Lower lobe of right lung (tissue), 2 donors: ENCODE data around the gene KCNN2. TPM values are rescaled to one million over a fixed set of nuclear protein-coding genes. Genes with fewer than 3 reads are reported as not detected.
A peak's percentile ranks its signal among the peaks of the same experiment; 100 is the strongest.

ENCODE experiments used
- ATAC-seq, 2 donors: fragments of 200-7000 bp; cut with Tn5 transposase; one replicate each; pipeline ENCODE4 v1.9.1; 2020 to 2022; ENCODE audit warnings: mild to moderate bottlenecking in 2 of 2, moderate library complexity in 2 of 2
- DNase-seq: peaks from one replicate; pipeline ENCODE4 v3.0.0-alpha.2; 2020
- H3K27ac ChIP-seq: fragments of 200-600 bp; one replicate; pipeline ENCODE4 v1.8.0; 2022
- H3K27me3 ChIP-seq: fragments of 200-600 bp; one replicate; pipeline ENCODE4 v1.8.0; 2022; ENCODE audit warnings: low read depth
- H3K36me3 ChIP-seq: fragments of 200-600 bp; one replicate; pipeline ENCODE4 v1.8.0; 2022; ENCODE audit warnings: mild to moderate bottlenecking
- H3K4me1 ChIP-seq: fragments of 200-600 bp; one replicate; pipeline ENCODE4 v1.8.0; 2022
- H3K4me3 ChIP-seq: fragments of 200-600 bp; one replicate; pipeline ENCODE4 v1.8.0; 2022; ENCODE audit warnings: mild to moderate bottlenecking
- H3K9me3 ChIP-seq: fragments of 200-600 bp; one replicate; pipeline ENCODE4 v1.8.0; 2022
- intact Hi-C: fragments of 100-400 bp; cut with DNase I; formaldehyde crosslinking; loops from one replicate; pipeline ENCODE4 v1.11.0; 2022
- total RNA-seq: library from RNA; stranded (reverse); fragmentation: NEBNext Ultra II Directional; extraction: Animal tissue kit (Norgen Biotek cat#: 25700); gene quantifications from one replicate; pipeline ENCODE4 v1.2.1, GENCODE V29; 2021
- TF ChIP-seq, protein P1 (sequence below): fragments of 200-600 bp; IDR thresholded peaks from one replicate; pipeline ENCODE4 v1.8.0; 2022; ENCODE audit warnings: antibody characterized with exemption, mild to moderate bottlenecking
- donor health status: DM: no; HTN: yes; CAD: no; lungs with severe emphysema.

The KCNN2 gene
- total RNA-seq, 1 donor from 2014 or later: 1.2 TPM

- H3K4me1 ChIP-seq: no peaks in the 10 kb centered on the region
- intact Hi-C loops: no loop called here
- TF ChIP-seq, protein P1, sequence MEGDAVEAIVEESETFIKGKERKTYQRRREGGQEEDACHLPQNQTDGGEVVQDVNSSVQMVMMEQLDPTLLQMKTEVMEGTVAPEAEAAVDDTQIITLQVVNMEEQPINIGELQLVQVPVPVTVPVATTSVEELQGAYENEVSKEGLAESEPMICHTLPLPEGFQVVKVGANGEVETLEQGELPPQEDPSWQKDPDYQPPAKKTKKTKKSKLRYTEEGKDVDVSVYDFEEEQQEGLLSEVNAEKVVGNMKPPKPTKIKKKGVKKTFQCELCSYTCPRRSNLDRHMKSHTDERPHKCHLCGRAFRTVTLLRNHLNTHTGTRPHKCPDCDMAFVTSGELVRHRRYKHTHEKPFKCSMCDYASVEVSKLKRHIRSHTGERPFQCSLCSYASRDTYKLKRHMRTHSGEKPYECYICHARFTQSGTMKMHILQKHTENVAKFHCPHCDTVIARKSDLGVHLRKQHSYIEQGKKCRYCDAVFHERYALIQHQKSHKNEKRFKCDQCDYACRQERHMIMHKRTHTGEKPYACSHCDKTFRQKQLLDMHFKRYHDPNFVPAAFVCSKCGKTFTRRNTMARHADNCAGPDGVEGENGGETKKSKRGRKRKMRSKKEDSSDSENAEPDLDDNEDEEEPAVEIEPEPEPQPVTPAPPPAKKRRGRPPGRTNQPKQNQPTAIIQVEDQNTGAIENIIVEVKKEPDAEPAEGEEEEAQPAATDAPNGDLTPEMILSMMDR: peak; percentile 82
- no peaks in the 10 kb centered on the region for H3K9me3 ChIP-seq
- peak; percentile 61 for DNase-seq
- peak; percentile 90 to 94 for ATAC-seq
- H3K4me3 ChIP-seq: no peak overlapping the region
- no peaks in the 10 kb centered on the region for H3K27me3 ChIP-seq
- no peak overlapping the region for H3K27ac ChIP-seq
- no peaks in the 10 kb centered on the region for H3K36me3 ChIP-seq
Measured at GRCh38 chr5:114449860-114450421, 88.1 kb downstream of the KCNN2 start.

DNA sequence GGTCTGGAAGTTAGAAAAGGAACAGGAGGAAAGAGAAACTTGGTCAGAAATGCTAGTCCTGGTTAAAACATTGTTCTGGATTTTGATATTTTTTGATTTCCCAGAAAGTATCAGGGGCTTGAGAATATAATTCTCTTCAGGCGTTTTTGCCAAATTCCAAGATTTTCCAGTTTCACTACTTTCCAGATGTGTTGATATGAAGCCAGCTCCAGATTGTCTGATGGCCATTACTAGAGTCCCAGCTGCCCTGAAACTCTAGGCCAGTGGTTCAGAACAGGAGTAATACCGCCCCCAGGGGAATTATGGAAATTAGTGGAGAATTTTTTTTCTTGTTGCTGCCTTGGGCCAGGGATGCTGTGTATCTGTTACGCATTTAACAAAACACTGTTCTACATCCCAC lies 88.6 kb downstream of the KCNN2 start:
- Histone ChIP-seq H3K36me3 (no peaks in the 10 kb centered on the region), H3K27me3 (no peaks in the 10 kb centered on the region), H3K9me3 (no peaks in the 10 kb centered on the region), H3K4me3 (no peak overlapping the region), H3K27ac (no peak overlapping the region), H3K4me1 (no peaks in the 10 kb centered on the region)
- intact Hi-C loops: no loop called here
- DNase-seq: no peak
- ATAC-seq: no peak
- TF ChIP-seq, protein P1: no peak

DNA sequence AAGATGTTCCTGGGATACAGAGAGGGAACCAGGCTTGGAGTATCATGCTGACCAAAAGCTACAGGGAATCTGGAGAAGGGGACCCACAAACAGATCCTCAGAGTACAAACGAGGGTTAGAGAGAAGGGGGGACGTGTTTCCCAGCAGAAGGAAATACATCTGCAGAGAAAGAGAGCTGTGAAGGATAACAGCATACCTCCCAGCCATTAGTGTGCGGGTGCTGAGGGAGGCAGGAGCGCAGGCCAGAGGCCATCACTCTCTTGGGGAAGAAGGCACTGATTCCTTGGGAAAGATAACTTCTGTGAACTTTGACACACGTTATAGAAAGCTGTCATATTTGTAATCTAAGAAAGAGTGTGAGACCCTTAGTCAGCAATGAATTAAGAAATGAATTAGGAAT lies 96.9 kb downstream of the KCNN2 start:
- TF ChIP-seq, protein P1: no peak

DNA sequence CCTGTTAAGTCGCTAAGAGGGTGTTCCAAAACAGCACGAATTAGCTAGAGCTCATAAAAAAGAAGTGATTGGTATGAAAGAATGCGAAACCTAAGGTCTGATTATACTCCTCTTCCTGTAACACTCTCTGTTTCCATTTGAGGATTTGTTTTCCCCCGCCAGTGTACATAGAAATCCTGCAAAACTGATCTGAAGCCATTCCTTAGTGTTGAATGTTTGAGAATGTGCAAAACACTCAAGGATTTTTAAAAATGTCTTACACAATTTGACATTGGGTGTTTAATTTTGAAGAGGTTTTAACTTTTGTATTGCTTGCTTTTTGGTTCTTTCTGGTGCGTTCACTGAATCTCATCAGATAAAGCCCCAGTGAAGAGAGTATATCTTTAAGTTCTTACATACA lies 105.3 kb downstream of the KCNN2 start:
- TF ChIP-seq, protein P1: no peak
- no peaks in the 10 kb centered on the region for H3K4me1 ChIP-seq
- DNase-seq (no peak), ATAC-seq (peak in 1 of 2 donors; percentile 23)
- intact Hi-C loops: no loop called here
- no peaks in the 10 kb centered on the region for H3K36me3 ChIP-seq
- H3K4me3 ChIP-seq: no peak overlapping the region
- H3K9me3 ChIP-seq: no peaks in the 10 kb centered on the region
- H3K27ac ChIP-seq: no peak overlapping the region
- no peaks in the 10 kb centered on the region for H3K27me3 ChIP-seq

More for the DNA sequence above, 96.9 kb downstream of the KCNN2 start:
- Histone ChIP-seq H3K36me3 (no peaks in the 10 kb centered on the region), H3K9me3 (no peaks in the 10 kb centered on the region), H3K4me3 (no peak overlapping the region), H3K27me3 (no peaks in the 10 kb centered on the region), H3K4me1 (no peaks in the 10 kb centered on the region), H3K27ac (no peak overlapping the region)
- intact Hi-C loops: no loop called here
- no peak for ATAC-seq
- no peak for DNase-seq

DNA sequence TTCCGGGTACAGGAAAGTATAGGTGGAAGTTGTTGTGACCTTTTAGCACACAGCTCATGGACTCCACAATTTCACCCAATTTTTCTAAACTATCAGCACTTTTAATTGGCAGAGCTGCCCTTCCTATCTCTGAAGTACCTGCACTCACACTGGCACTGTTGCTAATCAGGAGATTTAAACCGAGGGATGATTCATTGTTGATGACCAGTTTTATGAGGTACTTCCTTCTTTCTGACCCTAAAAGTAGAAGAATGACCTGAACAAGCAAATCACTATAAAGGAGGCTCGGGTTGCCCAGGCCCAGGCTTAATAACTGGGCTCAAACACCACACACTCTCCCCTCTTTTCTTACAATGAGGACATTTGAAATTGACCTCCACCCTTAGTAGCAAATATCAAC lies 105.9 kb downstream of the KCNN2 start:
- no peak overlapping the region for H3K27ac ChIP-seq
- no peaks in the 10 kb centered on the region for H3K4me1 ChIP-seq
- no peaks in the 10 kb centered on the region for H3K36me3 ChIP-seq
- no peak for DNase-seq
- peak in 1 of 2 donors; percentile 47 for ATAC-seq
- H3K27me3 ChIP-seq: no peaks in the 10 kb centered on the region
- TF ChIP-seq, protein P1: no peak
- intact Hi-C loops: no loop called here
- H3K9me3 ChIP-seq: no peaks in the 10 kb centered on the region
- no peak overlapping the region for H3K4me3 ChIP-seq
